ENCODE results near the gene LINS1. TPM values are rescaled to one million over a fixed set of nuclear protein-coding genes. Genes with fewer than 3 reads are reported as not detected.

The LINS1 gene
- 15.0 TPM for polyA plus RNA-seq (2012; ENCODE audit: missing spikeins)

GRCh38 chr15:100602064-100602822, at the start of gene LINS1, which contains the start of gene ASB7:
TSS of gene LINS1 (minus strand) at chr15:100602184. CDS start at chr15:100580842, 21,342 bp downstream.
TSS of gene ASB7 (plus strand) at chr15:100602589. CDS start at chr15:100612217, 9,628 bp downstream.
- FAIRE-seq (peak; percentile 99), DNase-seq (ENCODE audit: insufficient read length) (peak; percentile 68)
- TF ChIP-seq TAF1 (IDR thresholded peaks at IDR 0.05; ENCODE audit: borderline replicate concordance, low read depth, low read length) (no peak), POLR2AphosphoS5 (IDR thresholded peaks at IDR 0.05; ENCODE audit: low read depth, low read length) (no peak), POLR2A (IDR thresholded peaks at IDR 0.05; ENCODE audit: low read depth, low read length) (peak; percentile 45; the same call in 1 of the 2 replicates)

GRCh38 chr15:100651253-100651652, 49.3 kb upstream of the LINS1 start:
- FAIRE-seq (no peak), DNase-seq (ENCODE audit: insufficient read length) (no peak)

DNA sequence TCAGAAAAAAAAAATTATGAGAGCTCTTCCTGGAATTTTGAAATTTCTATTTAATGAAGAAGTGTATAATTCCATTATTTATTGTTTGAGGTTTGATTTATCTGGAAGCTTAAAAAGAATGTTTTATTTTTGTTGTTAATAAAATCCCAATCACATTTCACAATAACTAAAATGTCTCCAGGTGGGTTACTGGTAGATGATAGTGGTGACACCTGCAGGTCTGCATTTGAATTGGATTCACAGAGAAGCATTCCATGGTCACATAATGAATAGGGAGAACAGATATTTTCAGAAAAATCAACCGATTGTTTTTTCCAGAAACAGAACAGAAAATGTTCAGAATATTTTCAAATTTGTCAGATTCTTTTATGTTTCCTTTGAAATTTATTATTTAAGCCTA, 48.7 kb upstream of the LINS1 start:
- TF ChIP-seq TAF1 (IDR thresholded peaks at IDR 0.05; ENCODE audit: borderline replicate concordance, low read depth, low read length) (no peak), POLR2A (IDR thresholded peaks at IDR 0.05; ENCODE audit: low read depth, low read length) (no peak), POLR2AphosphoS5 (IDR thresholded peaks at IDR 0.05; ENCODE audit: low read depth, low read length) (no peak)
- DNase-seq (ENCODE audit: insufficient read length) (no peak), FAIRE-seq (no peak)

More at GRCh38 chr15:100651253-100651652, 49.3 kb upstream of the LINS1 start:
- TF ChIP-seq POLR2AphosphoS5 (IDR thresholded peaks at IDR 0.05; ENCODE audit: low read depth, low read length) (no peak), TAF1 (IDR thresholded peaks at IDR 0.05; ENCODE audit: borderline replicate concordance, low read depth, low read length) (no peak), POLR2A (IDR thresholded peaks at IDR 0.05; ENCODE audit: low read depth, low read length) (no peak)

DNA sequence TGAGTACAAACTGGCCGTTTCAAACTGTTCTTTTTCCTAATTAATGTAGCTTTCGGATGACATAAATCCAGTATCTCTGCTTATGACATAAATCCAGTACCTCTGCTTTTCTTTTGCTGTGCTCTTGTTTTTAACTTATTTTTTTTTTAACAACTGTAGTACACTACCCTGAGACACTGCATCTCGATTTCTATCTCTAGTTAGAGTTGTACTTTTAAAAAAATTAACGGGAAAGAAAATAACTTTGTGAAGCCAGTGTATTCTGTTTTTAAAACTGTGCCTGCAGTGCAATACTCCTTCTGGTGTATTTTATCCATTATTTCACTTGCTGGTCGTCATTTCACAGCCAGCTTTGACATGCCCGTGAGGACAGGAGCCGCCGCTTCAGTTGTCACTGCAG, 47.0 kb upstream of the LINS1 start:
- FAIRE-seq (no peak), DNase-seq (ENCODE audit: insufficient read length) (no peak)
- no peak for TF ChIP-seq POLR2A (IDR thresholded peaks at IDR 0.05; ENCODE audit: low read depth, low read length)
- TF ChIP-seq POLR2AphosphoS5 (IDR thresholded peaks at IDR 0.05; ENCODE audit: low read depth, low read length) = no peak
- TF ChIP-seq TAF1 (IDR thresholded peaks at IDR 0.05; ENCODE audit: borderline replicate concordance, low read depth, low read length) = no peak

- TF ChIP-seq POLR2A (IDR thresholded peaks at IDR 0.05; ENCODE audit: low read depth, low read length) (no peak), POLR2AphosphoS5 (IDR thresholded peaks at IDR 0.05; ENCODE audit: low read depth, low read length) (no peak), TAF1 (IDR thresholded peaks at IDR 0.05; ENCODE audit: borderline replicate concordance, low read depth, low read length) (no peak)
- no peak for DNase-seq (ENCODE audit: insufficient read length)
- FAIRE-seq = no peak
Observed at GRCh38 chr15:100645671-100646070, 43.7 kb upstream of the LINS1 start.

GRCh38 chr15:100642950-100643338, 41.0 kb upstream of the LINS1 start:
- DNase-seq (ENCODE audit: insufficient read length) (no peak), FAIRE-seq (no peak)
- TF ChIP-seq POLR2A (IDR thresholded peaks at IDR 0.05; ENCODE audit: low read depth, low read length) (no peak), POLR2AphosphoS5 (IDR thresholded peaks at IDR 0.05; ENCODE audit: low read depth, low read length) (no peak), TAF1 (IDR thresholded peaks at IDR 0.05; ENCODE audit: borderline replicate concordance, low read depth, low read length) (no peak)

- DNase-seq (ENCODE audit: insufficient read length) = no peak
- no peak for FAIRE-seq
- TF ChIP-seq TAF1 (IDR thresholded peaks at IDR 0.05; ENCODE audit: borderline replicate concordance, low read depth, low read length) (no peak), POLR2A (IDR thresholded peaks at IDR 0.05; ENCODE audit: low read depth, low read length) (no peak), POLR2AphosphoS5 (IDR thresholded peaks at IDR 0.05; ENCODE audit: low read depth, low read length) (no peak)
Observed at GRCh38 chr15:100642213-100642949, 40.4 kb upstream of the LINS1 start.

DNA sequence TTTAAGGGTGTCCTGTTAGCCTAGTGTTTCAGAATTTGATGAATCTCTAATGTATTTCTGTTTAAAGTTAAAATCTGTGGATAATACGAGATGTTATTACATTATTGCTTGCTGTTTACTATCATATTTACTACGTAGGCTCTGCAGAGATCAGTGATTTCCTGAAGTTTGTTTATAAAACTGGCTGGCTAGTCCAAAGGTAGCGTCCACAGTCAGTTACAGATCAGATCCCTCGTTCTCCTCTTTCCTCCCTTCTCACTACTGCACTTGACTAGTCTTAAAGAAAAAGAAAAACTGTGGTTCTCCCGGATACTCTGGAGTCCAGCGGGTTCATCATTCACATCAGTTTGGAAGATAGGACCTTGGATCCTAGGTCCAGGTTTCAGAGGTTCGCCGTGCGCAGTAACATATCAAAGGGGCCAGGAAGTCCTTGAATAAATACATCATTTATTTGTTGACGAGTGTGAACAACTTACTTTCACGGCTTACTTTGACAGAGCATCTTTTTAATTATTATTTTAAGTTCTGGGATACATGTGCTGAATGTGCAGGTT, 36.3 kb upstream of the LINS1 start:
- FAIRE-seq (no peak), DNase-seq (ENCODE audit: insufficient read length) (no peak)
- TF ChIP-seq POLR2A (IDR thresholded peaks at IDR 0.05; ENCODE audit: low read depth, low read length) (no peak), TAF1 (IDR thresholded peaks at IDR 0.05; ENCODE audit: borderline replicate concordance, low read depth, low read length) (no peak), POLR2AphosphoS5 (IDR thresholded peaks at IDR 0.05; ENCODE audit: low read depth, low read length) (no peak)

GRCh38 chr15:100635406-100636071, 33.6 kb upstream of the LINS1 start:
- DNase-seq (ENCODE audit: insufficient read length) (no peak), FAIRE-seq (no peak)
- TF ChIP-seq POLR2A (IDR thresholded peaks at IDR 0.05; ENCODE audit: low read depth, low read length) = no peak
- no peak for TF ChIP-seq TAF1 (IDR thresholded peaks at IDR 0.05; ENCODE audit: borderline replicate concordance, low read depth, low read length)
- TF ChIP-seq POLR2AphosphoS5 (IDR thresholded peaks at IDR 0.05; ENCODE audit: low read depth, low read length) = no peak

- DNase-seq (ENCODE audit: insufficient read length) (no peak), FAIRE-seq (no peak)
- TF ChIP-seq POLR2AphosphoS5 (IDR thresholded peaks at IDR 0.05; ENCODE audit: low read depth, low read length) = no peak
- TF ChIP-seq POLR2A (IDR thresholded peaks at IDR 0.05; ENCODE audit: low read depth, low read length) = no peak
- TF ChIP-seq TAF1 (IDR thresholded peaks at IDR 0.05; ENCODE audit: borderline replicate concordance, low read depth, low read length) = no peak
Observed at GRCh38 chr15:100633763-100634075, 31.7 kb upstream of the LINS1 start.

- TF ChIP-seq POLR2AphosphoS5 (IDR thresholded peaks at IDR 0.05; ENCODE audit: low read depth, low read length) = no peak
- no peak for TF ChIP-seq POLR2A (IDR thresholded peaks at IDR 0.05; ENCODE audit: low read depth, low read length)
- TF ChIP-seq TAF1 (IDR thresholded peaks at IDR 0.05; ENCODE audit: borderline replicate concordance, low read depth, low read length) = no peak
- DNase-seq (ENCODE audit: insufficient read length) = no peak
Observed at GRCh38 chr15:100631831-100632230, 29.8 kb upstream of the LINS1 start.

More at GRCh38 chr15:100631831-100632230, 29.8 kb upstream of the LINS1 start:
- FAIRE-seq = no peak
